Inferior parietal cortex (tissue), 1 donor: Measurements from ENCODE around the gene CDC23.
"Not testable (repeated sequence)": the region's sequence is repeated elsewhere in the genome, so short reads cannot be mapped to it uniquely, and the experiment has no call there.

Source experiments
- DNase-seq: peaks from one replicate; pipeline ENCODE4 v3.0.0-alpha.2; 2016; ENCODE audit errors: extremely low spot score

Gene CDC23

DNA sequence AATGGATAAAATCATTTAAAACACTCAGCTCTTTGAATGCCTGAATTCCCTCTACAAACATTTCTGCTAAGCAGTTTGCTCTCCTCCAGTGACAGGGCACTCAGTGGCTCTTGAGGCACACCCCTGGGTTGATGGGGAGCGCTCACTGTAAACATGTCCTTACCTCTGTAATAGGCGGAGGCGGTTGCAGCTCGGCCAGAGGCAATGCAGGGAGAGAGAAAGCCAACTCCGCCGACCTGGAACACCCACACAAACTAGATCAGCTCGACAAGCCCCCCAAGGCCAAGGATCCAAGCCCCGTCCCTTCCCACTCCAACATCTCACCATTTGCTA, 329 bp downstream of the CDC23 start:
- peak; percentile 8 for DNase-seq

GRCh38 chr5:138210985-138211384, 2.1 kb downstream of the CDC23 start:
- no peak for DNase-seq

GRCh38 chr5:138193859-138194258, 19.3 kb downstream of the CDC23 start:
- DNase-seq = not testable (repeated sequence)

- no peak for DNase-seq
Measured at GRCh38 chr5:138192826-138193225, 20.3 kb downstream of the CDC23 start.

- DNase-seq = no peak
Measured at GRCh38 chr5:138188626-138189025, 24.5 kb downstream of the CDC23 start.

GRCh38 chr5:138186002-138186447, 27.1 kb downstream of the CDC23 start:
- no peak for DNase-seq

GRCh38 chr5:138182808-138183207, 30.3 kb downstream of the CDC23 start:
- DNase-seq = no peak

DNA sequence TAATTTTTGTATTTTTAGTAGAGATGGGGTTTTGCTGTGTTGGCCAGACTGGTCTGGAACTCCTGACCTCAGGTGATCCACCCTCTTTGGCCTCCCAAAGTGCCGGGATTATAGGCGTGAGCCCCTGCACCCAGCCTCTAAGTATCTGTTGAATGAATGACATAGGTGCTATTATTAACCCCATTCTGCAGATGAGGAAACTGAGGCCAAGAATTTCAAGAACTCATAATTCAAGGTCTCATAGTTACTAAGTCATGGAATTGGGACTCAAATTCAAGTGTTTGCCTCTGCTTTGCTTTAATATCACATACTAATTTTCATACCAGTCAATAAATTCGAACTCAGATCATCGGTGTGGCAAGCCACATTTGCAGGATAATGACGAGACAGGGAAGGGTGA, 32.3 kb downstream of the CDC23 start:
- DNase-seq = no peak

DNA sequence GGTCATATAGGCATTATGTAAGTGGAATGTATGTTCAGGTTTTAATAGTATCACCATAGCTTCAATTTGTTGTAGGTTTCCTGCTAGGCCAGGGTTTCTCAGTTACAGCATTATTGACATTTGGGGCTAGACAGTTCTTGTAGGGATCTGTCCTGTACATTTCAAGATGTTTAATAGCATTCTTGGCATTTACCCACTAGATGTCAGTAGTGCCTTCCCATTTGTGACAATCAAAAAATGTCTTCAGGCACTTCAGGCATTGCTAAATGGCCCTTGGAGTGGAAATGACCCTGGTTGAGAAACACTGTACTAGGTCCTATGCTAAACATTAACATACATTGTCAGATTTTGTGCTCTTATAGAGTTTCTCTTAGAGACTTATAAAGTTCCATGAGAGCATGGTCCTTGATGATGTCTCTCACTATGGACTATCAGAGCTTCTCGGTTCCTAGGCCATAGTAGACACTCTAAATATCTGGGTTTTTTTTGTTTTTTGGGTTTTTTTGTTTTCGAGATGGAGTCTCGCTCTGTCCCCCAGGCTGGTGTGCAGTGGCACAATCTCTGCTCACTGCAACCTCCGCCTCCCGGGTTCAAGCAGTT, 32.8 kb downstream of the CDC23 start:
- peak; percentile 53 for DNase-seq

- no peak for DNase-seq
Measured at GRCh38 chr5:138179277-138179857, 33.8 kb downstream of the CDC23 start.

GRCh38 chr5:138178516-138179276, 34.4 kb downstream of the CDC23 start, which contains the start of the genes BRD8 and KIF20A:
BRD8 (minus strand) TSS chr5:138178630; CDS start chr5:138178614, 16 bp downstream.
KIF20A (plus strand) TSS chr5:138179112; CDS start chr5:138179681, 569 bp downstream.
- peak; percentile 97 for DNase-seq

- peak; percentile 53 for DNase-seq
Measured at GRCh38 chr5:138177941-138178515, 35.1 kb downstream of the CDC23 start.

DNA sequence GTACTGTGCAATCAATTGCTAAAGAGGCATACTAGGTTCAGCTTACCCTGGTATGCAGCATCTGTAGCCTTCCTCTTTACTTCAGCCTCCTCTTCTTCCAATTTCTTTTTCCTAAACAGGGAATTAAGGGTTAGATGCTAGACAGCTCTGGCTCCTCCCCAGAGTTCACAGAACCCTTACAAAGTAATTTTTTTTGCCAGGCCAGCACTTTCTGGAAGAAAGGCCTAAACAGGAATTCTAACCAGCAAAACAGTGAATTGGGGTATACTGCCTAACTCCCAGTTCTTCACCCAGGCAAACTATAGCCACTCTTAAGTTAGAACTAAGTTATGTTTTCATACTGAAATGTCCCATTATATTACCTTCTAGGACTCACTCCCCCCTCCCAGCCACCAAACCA, 42.8 kb downstream of the CDC23 start:
- no peak for DNase-seq

- DNase-seq = no peak
Measured at GRCh38 chr5:138169124-138169523, 44.0 kb downstream of the CDC23 start.

GRCh38 chr5:138163721-138164120, 49.4 kb downstream of the CDC23 start:
- no peak for DNase-seq

DNA sequence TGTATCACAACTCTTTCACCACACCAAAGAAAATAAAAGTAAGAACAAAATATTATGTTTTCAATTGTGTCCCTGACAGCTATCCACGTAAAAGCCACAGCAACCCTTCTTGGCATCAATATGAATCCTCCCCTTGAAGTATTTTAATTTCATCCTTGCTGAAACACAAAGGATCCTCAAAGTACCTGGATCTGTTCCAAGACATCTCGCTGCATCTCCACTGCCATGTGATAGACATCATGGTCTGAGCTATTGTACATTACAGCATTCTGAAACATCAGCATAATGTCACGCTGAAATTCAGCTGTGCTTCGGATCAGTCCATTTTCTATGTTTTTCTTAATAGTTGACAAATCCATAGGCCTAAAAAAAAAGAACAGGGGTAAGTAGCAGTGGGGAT, 52.4 kb downstream of the CDC23 start:
- no peak for DNase-seq

GRCh38 chr5:138159666-138160065, 53.5 kb downstream of the CDC23 start:
- peak; percentile 31 for DNase-seq

GRCh38 chr5:138157626-138158025, 55.5 kb downstream of the CDC23 start:
- no peak for DNase-seq

GRCh38 chr5:138155977-138156376, 57.1 kb downstream of the CDC23 start:
- not testable (repeated sequence) for DNase-seq

- DNase-seq = no peak
Measured at GRCh38 chr5:138149530-138149929, 63.6 kb downstream of the CDC23 start.

DNA sequence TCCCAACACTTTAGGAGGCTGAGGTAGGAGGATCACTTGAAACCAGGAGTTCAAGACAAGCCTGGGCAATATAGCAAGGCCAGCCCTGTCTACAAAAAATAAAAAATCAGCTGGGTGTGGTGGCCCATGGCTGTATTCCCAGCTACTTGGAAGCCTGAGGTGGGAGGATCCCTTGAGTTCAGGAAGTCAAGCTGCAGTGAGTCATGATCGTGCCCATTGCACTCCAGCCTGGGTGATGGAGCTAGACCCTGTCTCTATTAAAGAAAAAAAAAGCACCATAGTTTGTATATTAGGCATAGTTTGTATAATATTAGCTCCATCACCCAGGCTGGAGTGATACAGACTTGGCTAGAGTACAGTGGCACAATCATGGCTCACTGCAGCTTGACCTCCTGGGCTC, 64.3 kb downstream of the CDC23 start:
- no peak for DNase-seq

DNA sequence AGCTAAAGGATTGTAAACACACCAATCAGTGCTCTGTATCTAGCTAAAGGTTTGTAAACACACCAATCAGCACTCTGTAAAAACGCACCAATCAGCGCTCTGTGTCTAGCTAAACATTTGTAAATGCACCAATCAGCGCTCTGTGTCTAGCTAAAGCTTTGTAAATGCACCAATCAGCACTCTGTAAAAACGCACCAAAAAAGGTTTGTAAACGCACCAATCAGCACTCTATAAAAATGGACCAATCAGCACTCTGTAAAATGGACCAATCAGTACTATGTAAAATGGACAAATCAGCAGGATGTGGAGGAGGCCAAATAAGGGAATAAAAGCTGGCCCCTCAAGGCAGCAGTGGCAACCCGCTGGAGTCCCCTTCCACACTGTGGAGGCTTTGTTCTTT, 69.5 kb downstream of the CDC23 start:
- DNase-seq = not testable (repeated sequence)

- no peak for DNase-seq
Measured at GRCh38 chr5:138141734-138142133, 71.4 kb downstream of the CDC23 start.
